GM12864 (cell line): ENCODE results near the gene ALOX12B.

Experiments
- DNase-seq: peaks from one replicate; pipeline ENCODE4 v3.0.0-alpha.2; 2011; ENCODE audit warnings: low read depth
- H3K4me3 ChIP-seq: 2 replicates; pipeline ENCODE4 v1.5.1; 2011; ENCODE audit warnings: mild to moderate bottlenecking, low read depth, low read length, control low read depth
- TF ChIP-seq, protein P1 (sequence below): IDR thresholded peaks from 2 replicates; pipeline ENCODE4 v1.5.1; 2011; ENCODE audit warnings: low read depth, mild to moderate bottlenecking, moderate library complexity, low read length, control low read depth, inconsistent platforms; ENCODE audit errors: missing control alignments

The ALOX12B gene

DNA sequence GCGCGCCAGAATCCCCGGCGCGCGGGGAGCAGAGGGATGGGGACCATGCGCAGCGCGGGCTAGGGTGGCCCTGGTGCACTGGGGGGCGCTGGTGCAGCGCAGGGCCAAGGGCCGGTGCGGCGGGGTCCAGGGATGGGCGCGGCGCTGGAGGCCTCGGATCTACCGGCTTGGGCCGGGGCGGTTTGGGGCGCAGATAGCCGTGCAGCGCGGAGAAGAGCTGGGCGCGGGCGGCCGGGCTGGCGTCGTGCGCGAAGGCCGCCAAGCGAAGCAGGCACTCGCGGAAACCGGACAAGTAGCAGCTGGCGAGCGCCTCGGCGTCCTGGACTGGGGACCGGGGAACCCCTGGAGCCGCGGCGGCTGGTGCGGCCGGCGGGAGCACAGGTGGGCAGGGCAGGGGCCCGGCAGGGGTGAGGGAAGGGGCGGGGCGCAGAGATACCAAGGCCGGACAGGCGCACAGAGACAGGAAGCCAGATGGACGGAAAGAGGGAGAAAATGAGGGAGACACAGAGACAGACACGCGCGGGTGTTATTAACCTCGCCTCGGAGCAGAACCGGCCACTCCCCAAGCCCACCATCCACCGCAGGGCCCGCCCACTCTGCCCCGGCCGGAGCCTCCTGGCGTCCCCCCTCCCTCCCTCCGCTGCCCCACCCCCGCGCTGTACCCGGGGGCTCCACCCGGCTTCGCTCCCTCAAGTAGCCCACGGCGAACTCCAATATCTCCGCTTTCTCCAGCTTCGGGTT, 34.3 kb upstream of the ALOX12B start:
- DNase-seq, result no peak
- H3K4me3 ChIP-seq, result peak overlapping the region; percentile 49
- TF ChIP-seq, protein P1, sequence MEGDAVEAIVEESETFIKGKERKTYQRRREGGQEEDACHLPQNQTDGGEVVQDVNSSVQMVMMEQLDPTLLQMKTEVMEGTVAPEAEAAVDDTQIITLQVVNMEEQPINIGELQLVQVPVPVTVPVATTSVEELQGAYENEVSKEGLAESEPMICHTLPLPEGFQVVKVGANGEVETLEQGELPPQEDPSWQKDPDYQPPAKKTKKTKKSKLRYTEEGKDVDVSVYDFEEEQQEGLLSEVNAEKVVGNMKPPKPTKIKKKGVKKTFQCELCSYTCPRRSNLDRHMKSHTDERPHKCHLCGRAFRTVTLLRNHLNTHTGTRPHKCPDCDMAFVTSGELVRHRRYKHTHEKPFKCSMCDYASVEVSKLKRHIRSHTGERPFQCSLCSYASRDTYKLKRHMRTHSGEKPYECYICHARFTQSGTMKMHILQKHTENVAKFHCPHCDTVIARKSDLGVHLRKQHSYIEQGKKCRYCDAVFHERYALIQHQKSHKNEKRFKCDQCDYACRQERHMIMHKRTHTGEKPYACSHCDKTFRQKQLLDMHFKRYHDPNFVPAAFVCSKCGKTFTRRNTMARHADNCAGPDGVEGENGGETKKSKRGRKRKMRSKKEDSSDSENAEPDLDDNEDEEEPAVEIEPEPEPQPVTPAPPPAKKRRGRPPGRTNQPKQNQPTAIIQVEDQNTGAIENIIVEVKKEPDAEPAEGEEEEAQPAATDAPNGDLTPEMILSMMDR, result peak; percentile 59

DNA sequence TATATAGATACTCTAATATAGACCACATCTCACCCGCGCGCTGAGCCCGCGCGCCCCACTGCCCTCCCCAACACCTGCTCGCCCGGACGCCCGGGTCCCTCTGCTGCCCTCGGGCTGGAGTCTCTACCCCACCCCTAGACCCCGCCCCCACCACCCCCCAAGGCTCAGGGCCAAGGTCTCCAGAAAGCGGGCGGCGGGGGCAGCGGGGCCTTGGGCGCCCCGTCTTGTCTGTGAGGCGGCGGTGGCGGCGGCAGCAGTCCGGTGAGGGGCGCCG, 33.8 kb upstream of the ALOX12B start:
- TF ChIP-seq, protein P1, result no peak

DNA sequence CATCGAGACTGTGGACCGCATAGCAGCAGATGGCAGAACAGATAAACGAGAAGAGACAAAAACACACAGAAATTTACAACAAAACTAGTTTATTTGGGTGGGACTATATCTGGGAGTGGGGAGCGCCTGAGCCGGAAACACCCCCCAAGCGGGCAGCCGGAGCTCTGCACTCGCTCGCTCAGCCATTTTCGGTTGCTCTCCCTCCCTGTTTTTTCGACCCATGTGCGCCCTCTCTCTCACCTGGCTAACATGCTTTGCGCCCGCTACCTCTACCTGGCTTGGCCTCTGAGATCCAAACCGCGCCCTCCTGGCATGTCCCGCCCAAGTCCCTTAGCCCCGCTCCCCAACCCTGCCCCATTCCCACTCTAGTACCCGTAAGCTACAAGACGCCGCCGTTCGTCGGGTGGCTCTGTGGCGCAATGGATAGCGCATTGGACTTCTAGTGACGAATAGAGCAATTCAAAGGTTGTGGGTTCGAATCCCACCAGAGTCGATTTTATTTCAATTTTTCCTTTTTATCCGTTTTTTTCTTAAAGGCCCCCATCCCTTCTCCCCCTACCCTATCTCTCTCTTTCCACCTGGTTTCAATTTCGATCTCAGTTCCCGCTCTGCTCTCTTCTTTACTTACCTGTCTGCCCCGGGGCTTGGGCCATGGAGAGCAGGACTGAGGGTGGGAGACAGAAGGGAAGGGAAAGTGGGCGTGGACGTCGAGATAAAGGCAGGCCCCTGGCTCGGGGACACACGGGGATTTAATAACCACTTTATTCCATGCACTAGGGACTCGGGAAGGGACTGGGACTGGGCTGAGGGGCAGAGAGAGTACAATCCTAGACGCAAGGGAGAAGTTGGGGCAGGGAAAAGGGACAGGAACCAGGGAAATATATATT, 33.2 kb upstream of the ALOX12B start:
- peak; percentile 52 for DNase-seq
- TF ChIP-seq, protein P1, result peak; percentile 66
- peak overlapping the region; percentile 49 for H3K4me3 ChIP-seq

More for the DNA sequence above, 33.8 kb upstream of the ALOX12B start:
- peak overlapping the region; percentile 49 for H3K4me3 ChIP-seq
- DNase-seq, result no peak

DNA sequence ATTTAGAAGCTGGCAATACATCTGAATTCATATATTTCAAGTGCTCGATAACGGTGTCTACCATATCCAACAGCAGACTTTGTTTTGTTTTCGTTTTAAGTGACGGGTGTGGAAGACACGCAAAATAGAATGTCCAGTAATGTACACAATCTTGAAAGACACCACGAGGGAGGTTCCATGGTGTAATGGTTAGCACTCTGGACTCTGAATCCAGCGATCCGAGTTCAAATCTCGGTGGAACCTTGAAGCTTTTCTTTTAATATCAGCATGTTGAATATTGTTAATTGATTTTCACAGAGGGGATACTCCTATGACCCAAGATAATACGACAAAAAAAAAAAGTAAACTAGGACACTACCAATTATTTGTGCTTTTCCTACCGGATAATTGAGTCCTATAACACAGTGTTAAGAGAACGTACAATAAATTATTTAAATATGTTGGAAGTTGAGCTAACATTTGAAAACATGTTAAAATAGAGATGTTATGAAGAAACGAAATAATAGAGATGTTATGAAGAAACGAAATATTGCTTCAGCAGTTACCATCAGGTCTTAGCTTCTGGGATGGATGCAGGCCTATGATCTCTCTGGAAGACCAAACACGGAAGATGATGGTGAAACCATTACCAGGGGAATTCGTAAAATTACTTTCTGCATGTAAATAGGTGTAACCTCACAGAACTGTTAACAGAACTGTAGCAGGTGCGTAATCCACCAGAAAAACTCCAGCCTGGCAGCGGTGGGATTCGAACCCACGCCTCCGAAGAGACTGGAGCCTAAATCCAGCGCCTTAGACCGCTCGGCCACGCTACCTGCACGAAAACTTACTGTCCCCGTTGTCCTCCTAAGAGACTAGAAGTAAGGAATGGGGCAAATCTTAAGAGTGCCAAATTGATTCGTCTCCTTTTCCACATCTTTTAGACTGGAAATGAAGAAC, 32.3 kb upstream of the ALOX12B start:
- TF ChIP-seq, protein P1, result no peak
- DNase-seq, result peak; percentile 87
- peak overlapping the region; percentile 58 for H3K4me3 ChIP-seq

DNA sequence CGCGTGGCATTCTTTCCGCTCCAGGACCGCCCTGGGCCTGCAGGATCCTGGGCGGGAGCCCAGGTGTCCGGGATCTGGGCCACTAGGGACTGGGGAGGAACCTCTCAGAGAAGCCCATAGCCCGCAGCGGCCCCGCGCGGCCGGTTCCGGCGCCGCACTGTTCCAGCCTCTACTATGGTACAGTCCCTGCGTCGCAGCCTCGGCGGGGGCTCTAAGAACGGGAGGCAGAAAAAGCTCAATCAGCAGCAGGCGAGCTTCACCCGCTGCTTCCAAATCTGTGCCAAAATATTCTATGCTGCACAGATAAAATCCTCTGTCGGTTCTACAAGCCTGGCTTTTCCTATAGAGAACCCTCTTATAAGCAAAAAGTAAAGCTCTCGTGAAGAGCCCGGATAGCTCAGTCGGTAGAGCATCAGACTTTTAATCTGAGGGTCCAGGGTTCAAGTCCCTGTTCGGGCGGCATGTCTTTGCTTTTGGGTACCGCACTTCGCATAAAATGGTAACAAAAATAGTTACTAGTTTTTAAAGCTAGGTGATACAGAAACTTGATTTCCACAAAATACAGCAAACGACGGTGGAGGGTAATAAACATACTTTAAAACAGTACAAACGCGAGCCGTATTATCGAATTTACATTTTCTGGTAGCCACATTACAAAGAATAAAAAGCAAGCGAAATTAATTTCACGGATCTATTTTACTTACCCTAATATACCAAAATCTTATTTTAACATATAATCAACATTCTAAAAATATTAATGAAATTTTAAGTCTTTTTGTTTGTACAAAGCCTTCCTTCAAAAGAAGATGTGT, 31.5 kb upstream of the ALOX12B start:
- peak; percentile 60 for DNase-seq
- H3K4me3 ChIP-seq, result peak overlapping the region; percentile 58
- TF ChIP-seq, protein P1, result peak; percentile 86
